Fibroblast of the aortic adventitia (primary cell): ENCODE results near the gene BAIAP3. TPM values are rescaled to one million over a fixed set of nuclear protein-coding genes. Genes with fewer than 3 reads are reported as not detected.

ENCODE experiments used
- DNase-seq: peaks from one replicate; pipeline ENCODE4 v3.0.0-alpha.2; 2010; ENCODE audit warnings: low read depth
- H3K4me3 ChIP-seq: 2 replicates; pipeline ENCODE4 v1.5.1; 2011; ENCODE audit warnings: low read depth, mild to moderate bottlenecking, control low read depth, low read length, moderate library complexity
- CTCF ChIP-seq: IDR thresholded peaks from 2 replicates; pipeline ENCODE4 v1.5.1; 2011; ENCODE audit warnings: mild to moderate bottlenecking, low read length, control low read depth, inconsistent platforms; ENCODE audit not compliant: insufficient read depth
- total RNA-seq: library from RNA; depleted of rRNA; stranded (reverse); fragments of >200 nt; gene quantifications from 2 replicates; pipeline ENCODE4 v1.2.3, GENCODE V29; 2012; ENCODE audit warnings: low replicate concordance

Gene BAIAP3
- total RNA-seq, 1 donor, result 0.09 TPM

DNA sequence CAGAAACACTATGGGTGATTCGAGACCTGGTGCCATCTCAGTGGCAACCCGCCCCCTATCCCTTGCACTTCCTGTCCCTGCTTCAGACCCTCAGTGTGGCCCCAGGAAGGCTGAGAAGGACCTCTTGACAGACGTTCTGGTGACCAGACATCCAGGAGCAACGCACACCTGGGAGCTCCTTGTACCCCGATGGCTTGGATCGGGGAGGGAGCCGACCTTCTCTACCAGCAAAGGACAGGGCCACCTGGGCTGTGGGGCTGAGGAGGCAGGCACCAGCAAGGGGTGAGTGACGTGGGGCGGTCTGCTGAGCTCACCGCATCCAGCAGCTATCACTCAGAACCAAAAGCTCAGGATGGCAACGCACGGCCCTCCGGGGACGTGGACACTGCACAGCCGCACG, 53.9 kb downstream of the BAIAP3 start:
- H3K4me3 ChIP-seq, result no peak overlapping the region
- TF ChIP-seq CTCF, result no peak
- DNase-seq, result no peak

DNA sequence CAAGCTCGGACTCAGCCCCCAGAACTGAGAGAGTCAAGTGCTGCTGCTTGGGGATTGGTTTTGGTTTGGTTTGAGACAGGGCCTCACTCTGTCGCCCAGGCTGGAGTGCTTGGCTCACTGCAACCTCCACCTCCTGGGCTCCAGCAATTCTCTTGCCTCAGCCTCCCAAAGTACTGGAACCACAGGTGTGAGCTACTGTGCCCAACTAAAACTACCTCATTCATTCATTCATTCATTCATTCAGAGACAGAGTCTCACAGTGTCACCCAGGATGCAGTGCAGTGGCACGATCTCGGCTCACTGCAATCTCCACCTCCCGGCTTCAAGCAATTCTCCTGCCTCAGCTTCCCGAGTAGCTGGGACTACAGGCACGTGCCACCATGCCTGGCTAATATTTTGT, 56.3 kb downstream of the BAIAP3 start:
- no peak for TF ChIP-seq CTCF
- H3K4me3 ChIP-seq, result no peak overlapping the region
- no peak for DNase-seq

DNA sequence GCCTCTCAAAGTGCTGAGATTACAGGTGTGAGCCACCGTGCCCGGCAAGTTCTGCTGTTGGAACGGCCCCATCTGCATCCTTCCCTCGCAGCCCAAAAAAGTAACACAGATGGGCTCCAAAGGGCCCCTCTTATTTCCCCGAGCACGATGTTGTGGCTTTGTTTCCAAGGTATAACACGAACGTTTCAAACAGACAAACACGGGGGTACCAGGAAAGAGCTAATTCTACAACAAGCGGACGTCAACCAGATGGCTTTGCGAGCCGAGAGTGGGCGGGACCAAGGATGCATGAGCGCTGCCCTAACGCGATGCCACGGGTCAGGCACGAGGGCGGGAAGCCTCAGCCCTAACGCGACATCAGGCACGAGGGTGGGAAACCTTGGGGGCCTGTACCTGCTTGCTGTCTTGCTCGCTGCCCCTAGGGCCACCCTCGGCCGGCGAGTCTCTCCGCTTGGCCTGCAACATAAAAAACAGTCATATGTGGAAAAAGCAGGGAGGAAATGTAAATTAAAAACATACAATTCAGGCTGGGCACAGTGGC, 56.9 kb downstream of the BAIAP3 start:
- no peak for TF ChIP-seq CTCF

GRCh38 chr16:1392826-1393225, 59.4 kb downstream of the BAIAP3 start:
- TF ChIP-seq CTCF, result no peak
- no peak for DNase-seq

More for the DNA sequence above, 56.9 kb downstream of the BAIAP3 start:
- H3K4me3 ChIP-seq, result no peak overlapping the region
- DNase-seq, result no peak

DNA sequence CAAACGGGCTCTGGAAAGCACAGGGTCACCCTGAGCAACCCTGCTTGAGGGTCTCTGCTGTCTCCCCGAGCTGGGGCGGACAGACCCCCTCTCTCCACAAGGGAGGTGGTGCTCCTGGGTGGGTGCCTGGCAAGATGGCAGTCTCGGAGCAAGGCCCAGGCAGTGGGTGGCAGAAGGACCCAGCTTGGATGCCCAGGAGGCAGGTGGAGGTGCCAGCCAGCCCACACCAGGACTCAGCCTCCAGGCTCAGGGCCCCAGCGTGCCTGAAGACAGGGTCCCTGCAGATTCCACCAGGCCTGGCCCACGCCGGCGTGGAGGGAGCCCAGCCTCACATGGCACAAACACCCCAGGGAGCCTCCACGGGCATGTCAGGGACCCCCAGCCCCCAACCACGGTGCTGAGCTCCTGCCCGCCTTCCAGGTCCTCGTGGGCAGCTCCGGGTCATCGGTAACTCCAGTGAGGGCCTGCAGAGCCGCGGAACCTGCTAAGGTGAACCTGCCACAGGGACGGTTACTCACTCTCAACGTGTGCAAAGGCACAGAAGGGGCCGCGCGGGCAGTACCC, 60.2 kb downstream of the BAIAP3 start:
- DNase-seq, result no peak
- TF ChIP-seq CTCF, result no peak
- H3K4me3 ChIP-seq, result no peak overlapping the region

More at GRCh38 chr16:1392826-1393225, 59.4 kb downstream of the BAIAP3 start:
- H3K4me3 ChIP-seq, result no peak overlapping the region

- DNase-seq, result no peak
- no peak overlapping the region for H3K4me3 ChIP-seq
- no peak for TF ChIP-seq CTCF
These were observed 61.0 kb downstream of the BAIAP3 start for GRCh38 chr16:1394367-1394951.

- TF ChIP-seq CTCF, result no peak
- DNase-seq, result no peak
These were observed 62.1 kb downstream of the BAIAP3 start for GRCh38 chr16:1395444-1396031.

More at GRCh38 chr16:1395444-1396031, 62.1 kb downstream of the BAIAP3 start:
- no peak overlapping the region for H3K4me3 ChIP-seq
